Measurements from ENCODE around the gene NUP98. TPM values are rescaled to one million over a fixed set of nuclear protein-coding genes. Genes with fewer than 3 reads are reported as not detected.

The NUP98 gene
- total and polyA plus RNA-seq, 2 experiments from 2014 or later, result 23.6 to 81.4 TPM

GRCh38 chr11:3674189-3674588, 123.2 kb downstream of the NUP98 start:
- Histone ChIP-seq H3K4me2 (no peak overlapping the region), H3K36me3 (replicated peaks; ENCODE audit: insufficient read depth, low read depth) (no peaks in the 10 kb centered on the region), H3K4me3 (no peak overlapping the region), H2AFZ (no peak overlapping the region), H3K9me2 (replicated peaks; ENCODE audit: insufficient read depth) (no peaks in the 10 kb centered on the region), H3K27ac (no peak overlapping the region), H3K4me1 (ENCODE audit: insufficient read depth) (no peaks in the 10 kb centered on the region), H4K20me1 (ENCODE audit: insufficient read depth, poor library complexity, severe bottlenecking) (no peaks in the 10 kb centered on the region), H3K79me2 (no peaks in the 10 kb centered on the region), H3K9me3 (ENCODE audit: low read depth) (no peaks in the 10 kb centered on the region), H3K27me3 (no peaks in the 10 kb centered on the region)
- no peak for TF ChIP-seq CTCF (IDR thresholded peaks at IDR 0.05; ENCODE audit: poor library complexity)
- TF ChIP-seq EZH2phosphoT487 (IDR thresholded peaks at IDR 0.05; ENCODE audit: low read depth, severe bottlenecking, unreplicated experiment), result no peak
- no peak for TF ChIP-seq EZH2 (IDR thresholded peaks at IDR 0.05; ENCODE audit: borderline replicate concordance)
- WGBS (ENCODE audit: low lambda C conversion rate, missing lambda C conversion rate), result 95% methylated on average over 1 of the region's 1 CpG
- DNase-seq (ENCODE audit: low spot score), result no peak

DNA sequence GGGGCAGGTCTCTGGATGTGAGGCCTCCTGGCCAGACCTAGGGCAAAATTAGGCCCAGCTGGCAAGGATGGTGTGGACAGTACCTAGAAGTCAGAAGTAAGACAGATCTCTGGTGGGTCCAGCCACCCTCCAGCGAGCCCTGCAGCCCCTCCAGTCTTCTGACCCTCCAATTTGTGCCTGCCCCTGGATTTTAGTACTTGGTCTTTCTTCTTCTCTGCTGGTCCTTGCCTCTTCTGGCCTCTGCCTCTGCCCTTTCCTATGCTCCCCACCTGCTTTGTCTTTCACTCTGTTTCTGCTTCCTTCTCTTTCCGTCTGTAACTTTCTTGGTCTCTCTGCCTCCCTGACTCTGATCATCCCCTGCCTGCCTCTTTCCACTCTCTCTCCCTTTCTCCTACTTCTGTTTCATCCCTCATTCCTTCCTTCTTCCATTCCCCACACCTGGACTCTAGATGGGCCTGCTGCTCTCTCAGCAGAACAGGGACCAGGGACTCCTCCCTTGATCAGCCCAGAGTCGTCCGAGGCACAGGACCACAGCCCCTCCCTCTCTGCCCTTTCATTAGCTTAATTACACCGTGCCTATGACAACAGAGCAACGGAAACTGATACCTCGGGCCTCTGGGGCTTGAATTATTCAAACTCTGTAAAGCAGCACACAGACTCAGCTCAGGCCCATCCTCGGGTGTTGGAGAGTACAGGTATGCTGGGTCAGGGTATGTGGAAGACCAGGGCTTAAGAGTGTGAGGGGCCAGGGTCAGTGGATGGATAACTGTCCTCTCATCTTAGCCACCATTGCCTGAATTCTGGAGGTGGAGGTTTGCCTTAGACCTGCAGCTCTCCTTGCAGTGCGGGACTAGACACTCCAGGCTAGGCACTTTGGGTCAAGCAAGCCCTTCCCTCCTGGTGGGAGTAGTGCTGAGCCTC, 125.8 kb downstream of the NUP98 start, which contains the start of gene CHRNA10:
Gene CHRNA10 (minus strand): TSS at position 51 of the 921 bp plus-strand sequence. CDS start 72 bp downstream, outside the sequence.
- TF ChIP-seq CTCF (IDR thresholded peaks at IDR 0.05; ENCODE audit: poor library complexity) (no peak), EZH2phosphoT487 (IDR thresholded peaks at IDR 0.05; ENCODE audit: low read depth, severe bottlenecking, unreplicated experiment) (no peak), EZH2 (IDR thresholded peaks at IDR 0.05; ENCODE audit: borderline replicate concordance) (no peak)
- no peak within 1 kb of the TSS for H3K4me2 ChIP-seq

GRCh38 chr11:3669742-3670183, 127.6 kb downstream of the NUP98 start:
- no peak overlapping the region for H3K4me2 ChIP-seq
- no peaks in the 10 kb centered on the region for H4K20me1 ChIP-seq (ENCODE audit: insufficient read depth, poor library complexity, severe bottlenecking)
- no peaks in the 10 kb centered on the region for H3K9me2 ChIP-seq (replicated peaks; ENCODE audit: insufficient read depth)
- TF ChIP-seq EZH2 (IDR thresholded peaks at IDR 0.05; ENCODE audit: borderline replicate concordance) (no peak), EZH2phosphoT487 (IDR thresholded peaks at IDR 0.05; ENCODE audit: low read depth, severe bottlenecking, unreplicated experiment) (no peak), CTCF (IDR thresholded peaks at IDR 0.05; ENCODE audit: poor library complexity) (no peak)
- no peaks in the 10 kb centered on the region for H3K36me3 ChIP-seq (replicated peaks; ENCODE audit: insufficient read depth, low read depth)
- H2AFZ ChIP-seq, result no peak overlapping the region
- H3K4me3 ChIP-seq, result no peak overlapping the region
- H3K79me2 ChIP-seq, result no peaks in the 10 kb centered on the region
- H3K27me3 ChIP-seq, result no peaks in the 10 kb centered on the region
- DNase-seq (ENCODE audit: low spot score), result no peak
- WGBS (ENCODE audit: low lambda C conversion rate, missing lambda C conversion rate), result 90% methylated on average over 5 of the region's 5 CpGs
- H3K27ac ChIP-seq, result no peak overlapping the region
- H3K4me1 ChIP-seq (ENCODE audit: insufficient read depth), result no peaks in the 10 kb centered on the region
- no peaks in the 10 kb centered on the region for H3K9me3 ChIP-seq (ENCODE audit: low read depth)

More for the DNA sequence above, 125.8 kb downstream of the NUP98 start, which contains the start of gene CHRNA10:
- Histone ChIP-seq H3K9me2 (replicated peaks; ENCODE audit: insufficient read depth) (no peaks in the 10 kb centered on the region), H3K9me3 (ENCODE audit: low read depth) (no peaks in the 10 kb centered on the region), H4K20me1 (ENCODE audit: insufficient read depth, poor library complexity, severe bottlenecking) (no peaks in the 10 kb centered on the region), H2AFZ (no peak within 1 kb of the TSS), H3K27me3 (no peaks in the 10 kb centered on the region), H3K79me2 (no peaks in the 10 kb centered on the region), H3K36me3 (replicated peaks; ENCODE audit: insufficient read depth, low read depth) (no peaks in the 10 kb centered on the region), H3K4me1 (ENCODE audit: insufficient read depth) (no peaks in the 10 kb centered on the region), H3K4me3 (no peak within 1 kb of the TSS), H3K27ac (no peak within 1 kb of the TSS)
- WGBS (ENCODE audit: low lambda C conversion rate, missing lambda C conversion rate), result 63% methylated on average over 9 of the region's 9 CpGs
- DNase-seq (ENCODE audit: low spot score), result no peak
